HG02759 (cell line): ENCODE measurements around the gene MAPK8.

Experiments used
- ATAC-seq: cut with Tn5 transposase; IDR thresholded peaks from one replicate; pipeline ENCODE4 v1.9.1; 2021; ENCODE audit warnings: mild to moderate bottlenecking, moderate library complexity; ENCODE audit not compliant: unreplicated experiment

MAPK8 gene

GRCh38 chr10:48472501-48473069, 166.1 kb downstream of the MAPK8 start:
- ATAC-seq = no peak

GRCh38 chr10:48473704-48474103, 167.2 kb downstream of the MAPK8 start:
- no peak for ATAC-seq

GRCh38 chr10:48474765-48475365, 168.4 kb downstream of the MAPK8 start:
- no peak for ATAC-seq

GRCh38 chr10:48475943-48476278, 169.4 kb downstream of the MAPK8 start:
- ATAC-seq = no peak

- ATAC-seq = no peak
Observed at GRCh38 chr10:48476279-48476982, 170.0 kb downstream of the MAPK8 start.

GRCh38 chr10:48477141-48477540, 170.7 kb downstream of the MAPK8 start:
- ATAC-seq = no peak

GRCh38 chr10:48477616-48478015, 171.1 kb downstream of the MAPK8 start:
- no peak for ATAC-seq

GRCh38 chr10:48478469-48478868, 172.0 kb downstream of the MAPK8 start:
- no peak for ATAC-seq

- ATAC-seq = no peak
Observed at GRCh38 chr10:48478980-48479811, 172.7 kb downstream of the MAPK8 start.

GRCh38 chr10:48480397-48481374, 174.2 kb downstream of the MAPK8 start:
- no peak for ATAC-seq

- no peak for ATAC-seq
Observed at GRCh38 chr10:48481385-48481784, 174.9 kb downstream of the MAPK8 start.

GRCh38 chr10:48482207-48482606, 175.7 kb downstream of the MAPK8 start:
- ATAC-seq = no peak

GRCh38 chr10:48484911-48485310, 178.4 kb downstream of the MAPK8 start:
- no peak for ATAC-seq

GRCh38 chr10:48485711-48486110, 179.2 kb downstream of the MAPK8 start:
- ATAC-seq = no peak

- no peak for ATAC-seq
Observed at GRCh38 chr10:48487244-48487643, 180.8 kb downstream of the MAPK8 start.
